Neural cell (in vitro differentiated cells): ENCODE data around the gene PCP2.

Experiments
- EZH2 ChIP-seq: fragments of 200-600, 300-800 bp; shearing (Covaris generic), sonication (generic); IDR thresholded peaks from 2 replicates; pipeline ENCODE4 v1.6.1; 2014; ENCODE audit warnings: antibody characterized with exemption, low read length, borderline replicate concordance, mild to moderate bottlenecking; ENCODE audit not compliant: insufficient read depth, poor library complexity, severe bottlenecking
- RAD21 ChIP-seq: fragments of 450-650 bp; conservative IDR thresholded peaks from 2 replicates; pipeline ENCODE4 v1.6.1; 2014; ENCODE audit warnings: antibody characterized with exemption, mild to moderate bottlenecking, moderate library complexity
- TAF1 ChIP-seq: IDR thresholded peaks from 2 replicates; pipeline ENCODE4 v1.6.1; 2012; ENCODE audit warnings: low read depth

GRCh38 chr19:7646426-7646700 is 12.8 kb upstream of the PCP2 start:
- TF ChIP-seq EZH2: no peak
- no peak for TF ChIP-seq TAF1
- no peak for TF ChIP-seq RAD21
